IPS DF 6.9 (cell line): ENCODE measurements around the gene YTHDF1.

Source experiments
- DNase-seq: peaks from one replicate; pipeline ENCODE4 v3.0.0-alpha.2; 2013; ENCODE audit warnings: low read depth, low spot score
- H3K27ac ChIP-seq: one replicate; pipeline ENCODE4 v1.5.1; 2013; ENCODE audit warnings: low read length, control low read depth
- H3K27me3 ChIP-seq: 2 replicates; pipeline ENCODE4 v1.6.1; 2013; ENCODE audit warnings: mild to moderate bottlenecking, low read length; ENCODE audit not compliant: control insufficient read depth, insufficient read depth
- H3K36me3 ChIP-seq: 2 replicates; pipeline ENCODE4 v1.6.1; 2013; ENCODE audit warnings: low read length; ENCODE audit not compliant: control insufficient read depth, insufficient read depth
- H3K4me1 ChIP-seq: 2 replicates; pipeline ENCODE4 v1.6.1; 2013; ENCODE audit warnings: low read length; ENCODE audit not compliant: control insufficient read depth, insufficient read depth
- H3K4me3 ChIP-seq: 2 replicates; pipeline ENCODE4 v1.5.1; 2013; ENCODE audit warnings: mild to moderate bottlenecking, low read length
- H3K9me3 ChIP-seq: 2 replicates; pipeline ENCODE4 v1.6.1; 2013; ENCODE audit warnings: low read length, inconsistent platforms; ENCODE audit not compliant: control insufficient read depth, insufficient read depth
- WGBS: extraction: QIAGEN DNeasy Blood & Tissue Kit; methylation state at CpG from one replicate; pipeline ENCODE4 v1.1.7; 2013; ENCODE audit warnings: mixed read lengths, missing lambda C conversion rate; ENCODE audit not compliant: insufficient read length, insufficient coverage; 5-methylcytosine and 5-hydroxymethylcytosine counted together

The YTHDF1 gene

GRCh38 chr20:63238031-63238430 lies 22.1 kb upstream of the YTHDF1 start:
- H3K4me3 ChIP-seq: no peak overlapping the region
- WGBS: no CpG with 5 or more reads among the region's 10 CpGs
- H3K27ac ChIP-seq: no peak overlapping the region
- no peaks in the 10 kb centered on the region for H3K36me3 ChIP-seq
- DNase-seq: no peak
- no peaks in the 10 kb centered on the region for H3K27me3 ChIP-seq
- peaks cover 4% of the 10 kb centered on the region for H3K4me1 ChIP-seq
- H3K9me3 ChIP-seq: no peaks in the 10 kb centered on the region

- H3K36me3 ChIP-seq: no peaks in the 10 kb centered on the region
- no peaks in the 10 kb centered on the region for H3K27me3 ChIP-seq
- no peak overlapping the region for H3K27ac ChIP-seq
- no CpG with 5 or more reads among the region's 26 CpGs for WGBS
- H3K4me3 ChIP-seq: no peak overlapping the region
- peaks cover 4% of the 10 kb centered on the region for H3K4me1 ChIP-seq
- DNase-seq: no peak
- H3K9me3 ChIP-seq: no peaks in the 10 kb centered on the region
These were observed 20.3 kb upstream of the YTHDF1 start for GRCh38 chr20:63236116-63236837.

GRCh38 chr20:63235399-63235983 lies 19.6 kb upstream of the YTHDF1 start, which contains the start of gene BIRC7:
BIRC7 (plus strand) TSS chr20:63235905; CDS start chr20:63236097, 192 bp downstream.
- Histone ChIP-seq H3K9me3 (no peaks in the 10 kb centered on the region), H3K27ac (no peak within 1 kb of the TSS), H3K36me3 (no peaks in the 10 kb centered on the region), H3K4me1 (peaks cover 4% of the 10 kb centered on the region), H3K27me3 (no peaks in the 10 kb centered on the region), H3K4me3 (no peak within 1 kb of the TSS)
- DNase-seq: no peak
- no CpG with 5 or more reads among the region's 17 CpGs for WGBS

GRCh38 chr20:63234693-63235398 lies 18.9 kb upstream of the YTHDF1 start:
- Histone ChIP-seq H3K9me3 (no peaks in the 10 kb centered on the region), H3K27me3 (no peaks in the 10 kb centered on the region), H3K27ac (no peak overlapping the region), H3K4me1 (peaks cover 4% of the 10 kb centered on the region), H3K36me3 (no peaks in the 10 kb centered on the region), H3K4me3 (no peak overlapping the region)
- WGBS: no CpG with 5 or more reads among the region's 20 CpGs
- DNase-seq: no peak

GRCh38 chr20:63233924-63234323 lies 18.0 kb upstream of the YTHDF1 start:
- no peaks in the 10 kb centered on the region for H3K36me3 ChIP-seq
- H3K4me1 ChIP-seq: peaks cover 7% of the 10 kb centered on the region
- no peak for DNase-seq
- no peak overlapping the region for H3K4me3 ChIP-seq
- no peaks in the 10 kb centered on the region for H3K9me3 ChIP-seq
- no CpG with 5 or more reads among the region's 17 CpGs for WGBS
- H3K27me3 ChIP-seq: no peaks in the 10 kb centered on the region
- H3K27ac ChIP-seq: no peak overlapping the region

- Histone ChIP-seq H3K27me3 (no peaks in the 10 kb centered on the region), H3K4me1 (peaks cover 7% of the 10 kb centered on the region), H3K4me3 (no peak overlapping the region), H3K36me3 (no peaks in the 10 kb centered on the region), H3K9me3 (no peaks in the 10 kb centered on the region), H3K27ac (no peak overlapping the region)
- no peak for DNase-seq
- WGBS: no CpG with 5 or more reads among the region's 3 CpGs
These were observed 17.1 kb upstream of the YTHDF1 start for GRCh38 chr20:63233061-63233344.

GRCh38 chr20:63232235-63233060 lies 16.5 kb upstream of the YTHDF1 start:
- no peaks in the 10 kb centered on the region for H3K9me3 ChIP-seq
- no peak overlapping the region for H3K4me3 ChIP-seq
- no peak for DNase-seq
- no peak overlapping the region for H3K27ac ChIP-seq
- no peaks in the 10 kb centered on the region for H3K27me3 ChIP-seq
- H3K4me1 ChIP-seq: peaks cover 7% of the 10 kb centered on the region
- no CpG with 5 or more reads among the region's 18 CpGs for WGBS
- no peaks in the 10 kb centered on the region for H3K36me3 ChIP-seq

GRCh38 chr20:63230800-63231268 lies 14.9 kb upstream of the YTHDF1 start:
- DNase-seq: no peak
- no peaks in the 10 kb centered on the region for H3K9me3 ChIP-seq
- no peaks in the 10 kb centered on the region for H3K27me3 ChIP-seq
- no peak overlapping the region for H3K4me3 ChIP-seq
- no CpG with 5 or more reads among the region's 17 CpGs for WGBS
- no peak overlapping the region for H3K27ac ChIP-seq
- peaks cover 7% of the 10 kb centered on the region for H3K4me1 ChIP-seq
- H3K36me3 ChIP-seq: no peaks in the 10 kb centered on the region

- Histone ChIP-seq H3K36me3 (no peaks in the 10 kb centered on the region), H3K27ac (no peak overlapping the region), H3K4me1 (peaks cover 4% of the 10 kb centered on the region), H3K9me3 (no peaks in the 10 kb centered on the region), H3K4me3 (no peak overlapping the region), H3K27me3 (no peaks in the 10 kb centered on the region)
- no peak for DNase-seq
- no CpG with 5 or more reads among the region's 13 CpGs for WGBS
These were observed 12.9 kb upstream of the YTHDF1 start for GRCh38 chr20:63228806-63229205.

- H3K27ac ChIP-seq: no peak overlapping the region
- no peak for DNase-seq
- H3K4me3 ChIP-seq: no peak overlapping the region
- WGBS: no CpG with 5 or more reads among the region's 5 CpGs
- H3K36me3 ChIP-seq: no peaks in the 10 kb centered on the region
- H3K27me3 ChIP-seq: no peaks in the 10 kb centered on the region
- H3K9me3 ChIP-seq: no peaks in the 10 kb centered on the region
- H3K4me1 ChIP-seq: peaks cover 4% of the 10 kb centered on the region
These were observed 11.3 kb upstream of the YTHDF1 start for GRCh38 chr20:63227260-63227659.
